Esophagus squamous epithelium (tissue), 4 donors: ENCODE results near the gene TFPT.

Experiments
- CTCF ChIP-seq, 6 experiments: fragments of 450-650 bp in 4 of 6; fragments of 200-600 bp in 2 of 6; sonication (generic) in 2 of 6; IDR thresholded peaks; one replicate each; pipeline ENCODE4 v1.5.1; 2016 to 2019; ENCODE audit warnings: antibody characterized with exemption in 6 of 6, mild to moderate bottlenecking in 4 of 6, moderate library complexity in 4 of 6
- POLR2A ChIP-seq, 4 donors: fragments of 450-650 bp; IDR thresholded peaks; one replicate each; pipeline ENCODE4 v1.6.1; 2017; ENCODE audit warnings: antibody characterized with exemption in 4 of 4, mild to moderate bottlenecking in 4 of 4, moderate library complexity in 3 of 4

DNA sequence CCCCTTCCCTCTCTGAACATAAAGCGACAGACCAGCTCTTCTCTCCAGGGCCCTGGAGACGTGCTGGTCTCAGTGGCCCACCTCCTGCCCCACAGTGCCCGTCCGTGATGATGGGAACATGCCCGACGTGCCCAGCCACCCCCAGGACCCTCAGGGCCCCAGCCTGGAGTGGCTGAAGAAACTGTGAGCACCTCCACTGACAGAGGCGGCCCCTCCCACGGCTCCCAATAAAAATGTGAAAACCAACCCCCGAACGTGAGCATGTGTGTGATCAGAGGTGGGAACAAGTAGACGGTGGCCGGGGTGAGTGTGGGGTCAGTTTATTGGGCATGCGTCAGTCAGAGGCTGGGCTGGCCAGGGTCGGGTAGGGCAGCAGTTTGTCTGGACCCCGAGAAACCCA is 8.7 kb downstream of the TFPT start:
- TF ChIP-seq CTCF (IDR thresholded peaks at IDR 0.05) = no peak
- no peak for TF ChIP-seq POLR2A (IDR thresholded peaks at IDR 0.05)
